Left ventricle myocardium superior (tissue), 1 donor: Measurements from ENCODE around the gene RBM42. TPM values are rescaled to one million over a fixed set of nuclear protein-coding genes. Genes with fewer than 3 reads are reported as not detected.
A peak's percentile ranks its signal among the peaks of the same experiment; 100 is the strongest.
"Not testable (repeated sequence)": the region's sequence is repeated elsewhere in the genome, so short reads cannot be mapped to it uniquely, and the experiment has no call there.

Experiments used
- ATAC-seq: fragments of 200-7000 bp; cut with Tn5 transposase; one replicate; pipeline ENCODE4 v1.9.1; 2020; ENCODE audit warnings: mild to moderate bottlenecking, moderate library complexity
- DNase-seq: peaks from one replicate; pipeline ENCODE4 v3.0.0-alpha.2; 2020
- intact Hi-C: fragments of 100-400 bp; cut with micrococcal nuclease; formaldehyde crosslinking; loops from one replicate; pipeline ENCODE4 v1.11.0; 2022
- total RNA-seq: library from RNA; stranded (reverse); fragmentation: NEBNext Ultra II Directional; extraction: Animal tissue kit (Norgen Biotek cat#: 25700); gene quantifications from one replicate; pipeline ENCODE4 v1.2.1, GENCODE V29; 2021
- donor health status: DM: no; HTN: yes; CAD: no; lungs with severe emphysema.

RBM42 gene
- total RNA-seq, 1 donor from 2014 or later = 51.0 TPM

DNA sequence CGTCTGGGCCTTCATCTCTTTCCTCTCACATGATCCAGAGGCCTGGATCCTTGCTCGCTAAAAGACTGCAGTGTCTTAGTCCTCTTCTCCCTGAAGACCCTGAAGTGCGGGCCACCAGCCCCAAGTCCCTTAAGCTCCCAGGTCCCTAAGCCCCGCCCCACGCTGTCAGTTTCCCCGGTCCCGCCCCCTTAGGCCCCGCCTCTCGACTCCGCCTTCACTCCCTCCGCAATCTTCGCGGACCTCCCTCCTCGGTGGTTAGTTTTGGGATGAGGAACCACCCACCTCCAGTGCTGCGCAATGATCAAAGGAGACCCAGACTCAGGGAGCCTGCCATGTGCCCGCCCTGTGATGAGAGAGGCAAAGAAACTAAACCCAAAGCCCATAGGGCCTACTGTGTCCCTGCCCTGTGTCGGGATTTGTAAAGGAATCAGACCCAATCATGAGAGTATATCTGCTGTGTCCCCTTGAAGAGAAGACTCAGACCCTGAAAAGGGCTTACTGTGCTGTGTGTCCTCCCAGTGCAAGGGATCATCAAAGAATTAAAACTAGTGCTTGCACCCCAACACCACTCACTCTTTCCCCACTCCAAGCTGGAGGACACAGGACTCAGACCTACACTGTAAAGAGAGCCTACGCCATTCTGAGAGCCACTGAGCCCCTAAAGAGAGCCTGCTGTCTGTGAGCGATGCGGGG, 16.3 kb downstream of the RBM42 start:
- peak; percentile 54 for ATAC-seq
- peak; percentile 92 for DNase-seq
- intact Hi-C loops = no loop called here

DNA sequence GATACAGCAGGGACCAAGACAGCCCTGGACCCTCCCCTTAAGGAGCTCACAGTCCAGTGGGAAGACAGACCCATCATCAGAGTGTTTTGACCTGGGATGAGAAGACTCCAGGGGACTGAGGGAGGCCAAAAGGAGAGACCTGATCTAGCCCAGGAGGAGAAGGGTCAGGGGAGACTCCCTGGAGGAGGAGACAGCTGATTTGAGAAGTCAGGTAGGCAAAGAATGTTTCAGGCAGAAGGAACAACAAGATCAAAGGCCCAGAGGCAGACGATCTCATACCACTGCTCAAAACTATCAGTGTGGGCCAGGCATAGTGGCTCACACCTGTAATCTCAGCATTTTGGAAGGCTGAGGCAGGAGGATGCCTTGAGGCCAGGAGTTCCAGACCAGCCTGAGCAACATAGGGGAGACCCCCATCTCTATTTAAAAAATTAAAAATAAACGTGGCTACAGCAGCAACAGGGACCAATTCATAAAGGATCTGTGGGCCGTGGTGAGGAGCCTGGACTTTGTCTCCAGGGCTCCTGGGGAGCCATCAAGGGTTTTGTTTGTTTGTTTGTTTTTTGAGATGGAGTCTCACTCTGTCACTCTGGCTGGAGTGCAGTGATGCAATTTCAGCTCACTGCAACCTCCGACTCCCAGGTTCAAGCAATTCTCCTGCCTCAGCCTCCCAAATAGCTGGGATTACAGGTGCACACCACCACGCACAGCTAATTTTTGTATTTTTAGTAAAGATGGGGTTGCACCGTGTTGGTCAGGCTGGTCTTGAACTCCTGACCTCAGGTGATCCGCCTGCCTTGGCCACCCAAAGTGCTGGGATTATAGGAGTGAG, 17.1 kb downstream of the RBM42 start:
- ATAC-seq = no peak
- intact Hi-C loops = no loop called here
- no peak for DNase-seq

DNA sequence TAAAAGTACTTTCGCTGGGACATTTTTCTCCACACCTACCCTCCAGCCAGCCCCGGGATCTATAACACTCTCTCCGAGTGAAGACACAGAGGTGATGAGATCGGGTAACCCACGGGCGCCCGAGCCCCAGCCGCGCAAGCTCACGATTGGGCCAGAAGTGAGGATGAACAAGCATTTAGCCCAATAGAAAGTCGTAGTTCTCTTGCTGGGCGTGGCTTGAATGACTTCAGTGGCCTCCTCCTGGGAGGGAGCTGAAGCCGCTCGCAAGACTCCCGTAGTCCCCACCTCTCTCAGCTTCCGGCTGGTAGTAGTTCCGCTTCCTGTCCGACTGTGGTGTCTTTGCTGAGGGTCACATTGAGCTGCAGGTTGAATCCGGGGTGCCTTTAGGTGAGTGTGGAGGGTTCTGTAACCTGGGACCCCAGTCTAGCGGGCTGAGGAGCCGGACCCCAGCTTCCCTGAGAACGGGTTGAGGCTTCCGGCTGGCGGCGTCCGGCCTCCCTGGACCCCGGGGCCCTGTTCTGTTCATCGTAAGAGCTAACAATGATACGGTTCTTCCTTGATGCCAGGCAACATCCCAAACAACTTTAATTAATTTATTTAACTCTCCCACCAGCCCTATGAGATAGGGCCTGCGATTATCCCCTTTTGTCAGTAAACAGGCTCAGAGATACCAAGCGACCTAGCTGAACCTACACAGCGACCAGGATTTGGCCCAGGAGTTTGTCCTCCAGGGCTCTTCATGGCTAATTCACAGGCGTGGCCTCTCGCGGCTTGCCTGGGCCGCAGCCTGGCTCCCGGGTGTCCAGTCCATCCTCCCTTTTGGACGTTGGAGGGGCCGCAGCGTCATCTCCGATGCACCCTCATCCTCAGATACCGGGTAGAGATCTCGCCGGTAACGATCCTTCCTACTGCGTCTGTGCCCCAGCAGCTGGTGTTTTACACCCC, 19.5 kb downstream of the RBM42 start, which contains the start of gene COX6B1:
Gene COX6B1 (plus strand): TSS at position 307 of the 945 bp plus-strand sequence. CDS start 2,921 bp downstream, outside the sequence.
- peak; percentile 74 for ATAC-seq
- DNase-seq = peak; percentile 92
- intact Hi-C loops = no loop called here

DNA sequence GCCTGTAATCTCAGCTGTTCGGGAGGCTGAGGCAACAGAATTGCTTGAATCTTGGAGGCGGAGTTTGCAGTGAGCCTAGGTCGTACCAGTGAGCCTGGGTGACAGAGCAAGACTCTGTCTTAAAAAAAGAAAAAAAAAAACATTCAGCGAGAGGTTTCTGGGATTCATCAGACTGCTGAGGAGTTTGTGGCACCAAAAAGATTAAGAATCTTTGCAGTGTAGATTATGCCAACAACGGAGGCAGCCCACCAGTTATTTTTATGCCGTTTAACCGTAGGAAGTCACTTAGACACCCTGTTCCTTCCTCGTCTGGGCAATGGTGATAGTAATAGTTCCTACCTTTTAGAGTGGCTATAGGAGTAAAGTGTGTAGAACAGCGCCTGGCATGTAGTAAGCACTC, 21.7 kb downstream of the RBM42 start:
- no peak for DNase-seq
- intact Hi-C loops = no loop called here
- no peak for ATAC-seq

DNA sequence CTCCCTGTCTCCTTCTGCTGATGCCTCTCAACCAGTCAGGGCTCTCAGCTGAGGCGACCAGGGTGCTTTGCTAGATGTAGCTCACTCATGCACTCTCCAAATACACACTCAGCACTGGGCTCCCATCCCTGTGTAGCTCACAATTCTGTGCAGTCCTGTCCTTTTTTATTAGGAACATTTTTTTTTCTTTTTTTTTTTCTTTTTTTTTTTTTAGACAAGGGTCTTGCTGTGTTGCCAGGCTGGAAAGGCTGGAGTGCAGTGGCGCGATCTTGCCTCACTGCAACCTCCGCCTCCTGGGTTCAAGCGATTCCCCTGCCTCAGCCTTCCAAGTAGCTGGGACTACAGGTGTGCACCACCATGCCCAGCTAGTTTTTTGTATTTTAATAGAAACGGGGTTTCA, 26.0 kb downstream of the RBM42 start:
- DNase-seq, intact Hi-C loops, ATAC-seq: not testable (repeated sequence)

DNA sequence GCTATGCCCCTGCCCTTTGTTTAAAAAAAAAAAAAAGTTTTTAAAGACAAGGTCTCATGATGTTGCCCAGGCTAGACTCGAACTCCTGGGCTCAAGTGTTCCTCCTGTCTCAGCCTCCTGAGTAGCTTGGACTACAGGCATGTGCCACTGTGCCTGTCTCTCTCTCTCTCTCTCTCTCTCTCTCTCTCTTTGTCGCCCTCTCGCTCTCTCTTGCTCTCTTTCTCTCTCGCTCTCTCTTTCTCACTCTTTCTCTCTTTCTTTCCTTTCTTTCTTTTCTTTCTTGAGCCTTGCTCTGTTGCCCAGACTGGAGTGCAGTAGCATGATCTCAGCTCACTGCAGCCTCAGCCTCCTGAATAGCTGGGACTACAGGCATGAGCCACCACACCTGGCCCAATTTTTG, 26.8 kb downstream of the RBM42 start:
- intact Hi-C loops = no loop called here
- ATAC-seq = no peak
- no peak for DNase-seq

DNA sequence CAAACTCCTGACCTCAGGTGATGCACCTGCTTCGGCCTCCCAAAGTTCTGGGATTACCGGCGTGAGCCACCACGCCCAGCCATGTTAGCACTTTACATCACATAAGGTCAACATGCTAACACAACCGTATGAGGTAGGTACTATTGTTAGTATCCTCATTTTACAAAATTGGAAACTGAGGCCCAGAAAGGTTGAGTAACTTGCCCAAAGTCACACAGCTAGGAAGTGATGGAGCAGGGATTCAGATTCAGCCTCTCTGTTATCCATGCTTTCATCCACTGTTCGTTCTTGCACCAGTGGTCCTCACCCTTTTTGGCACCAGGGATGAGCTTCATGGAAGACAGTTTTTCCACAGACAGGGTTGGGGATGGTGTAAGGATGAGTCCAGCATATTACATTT, 27.9 kb downstream of the RBM42 start:
- intact Hi-C loops = no loop called here
- ATAC-seq (no peak), DNase-seq (no peak)

DNA sequence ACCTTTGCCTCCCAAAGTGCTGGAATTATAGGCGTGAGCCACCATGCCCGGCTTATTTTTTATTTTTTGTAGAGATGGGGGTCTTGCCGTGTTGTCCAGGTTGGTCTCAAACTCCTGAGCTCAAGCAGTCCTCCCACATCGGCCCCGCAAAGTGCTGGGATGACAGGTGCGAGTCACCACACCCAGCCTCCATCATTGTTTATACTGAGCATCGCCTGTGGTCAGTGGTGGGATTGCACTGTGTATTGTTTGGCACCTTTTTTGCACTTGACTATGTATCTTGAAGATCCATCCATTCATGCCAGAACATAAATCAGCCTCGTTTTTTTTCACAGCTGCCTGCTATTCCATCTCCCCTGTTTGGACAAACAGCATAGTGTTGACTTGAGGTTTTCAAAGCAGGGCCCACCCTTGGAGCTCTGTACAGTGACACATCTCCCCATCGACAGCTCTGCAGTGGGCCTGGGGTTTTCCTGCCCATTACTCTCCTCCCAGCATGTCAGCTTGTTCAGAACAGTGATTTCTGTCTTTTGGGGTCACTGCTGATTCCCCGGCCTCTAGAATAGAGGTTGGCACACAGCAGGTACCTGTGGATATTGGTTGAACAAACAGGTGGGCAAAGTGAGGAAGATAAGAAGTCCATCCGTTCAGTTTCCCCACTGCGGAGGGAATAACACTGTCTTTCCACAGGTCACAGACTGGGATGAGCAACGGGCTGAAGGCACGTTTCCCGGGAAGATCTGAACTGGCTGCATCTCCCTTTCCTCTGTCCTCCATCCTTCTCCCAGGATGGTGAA, 29.3 kb downstream of the RBM42 start:
- intact Hi-C loops = no loop called here
- DNase-seq (no peak), ATAC-seq (no peak)

DNA sequence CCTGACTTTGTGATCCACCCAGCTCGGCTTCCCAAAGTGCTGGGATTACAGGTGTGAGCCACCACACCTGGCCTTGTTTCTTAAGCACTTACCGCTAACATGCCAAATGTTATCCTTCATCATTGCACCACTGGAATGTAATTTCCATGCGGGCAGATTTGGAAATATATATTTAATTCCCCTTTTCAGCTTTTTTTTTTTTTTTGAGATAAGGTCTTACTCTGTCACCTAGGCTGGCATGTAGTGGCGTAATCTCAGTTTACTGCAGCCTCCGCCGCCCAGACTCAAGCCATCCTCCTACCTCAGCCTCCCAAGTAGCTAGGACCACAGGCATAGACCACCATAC, 33.1 kb downstream of the RBM42 start:
- intact Hi-C loops = no loop called here
- DNase-seq (no peak), ATAC-seq (no peak)

DNA sequence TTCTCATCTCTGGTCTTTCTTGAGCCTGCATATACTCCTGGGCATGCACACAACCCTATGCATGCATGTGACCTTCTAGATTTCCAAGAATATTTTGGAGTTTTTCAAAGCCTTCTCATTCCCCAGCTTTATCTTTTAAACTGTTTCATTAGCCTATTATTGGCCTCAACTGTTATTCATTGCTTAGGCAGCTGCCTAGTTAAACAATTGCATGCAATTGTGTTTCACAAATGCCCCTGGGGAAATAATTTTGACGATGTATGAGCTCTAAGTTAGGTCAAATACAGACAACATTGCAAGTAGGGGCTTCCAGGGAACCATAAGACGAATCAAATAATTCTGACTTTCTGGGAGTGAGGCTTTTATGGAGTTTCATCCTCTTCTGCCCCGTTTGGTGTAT, 35.1 kb downstream of the RBM42 start:
- intact Hi-C loops = no loop called here
- DNase-seq = no peak
- no peak for ATAC-seq

DNA sequence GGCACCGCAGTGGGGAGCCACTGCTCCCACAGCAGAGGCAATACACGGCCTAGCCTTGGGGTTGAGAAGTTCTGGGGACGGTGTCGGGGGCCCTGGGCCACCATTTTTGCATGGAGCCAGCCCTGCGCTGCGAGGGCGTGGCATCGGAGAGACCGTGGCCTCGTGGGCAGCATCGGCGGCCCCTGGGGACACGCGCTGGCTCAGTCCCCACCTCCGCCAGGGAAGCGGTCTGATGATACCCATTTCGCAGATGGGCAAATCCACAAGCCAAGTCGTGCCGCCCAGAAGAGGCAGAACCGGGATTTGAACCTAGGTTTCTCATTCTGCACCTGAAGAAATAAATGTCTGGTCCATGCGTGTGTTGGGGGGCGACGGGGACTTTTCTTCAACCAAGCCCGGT, 36.3 kb downstream of the RBM42 start:
- no peak for DNase-seq
- intact Hi-C loops = no loop called here
- no peak for ATAC-seq

DNA sequence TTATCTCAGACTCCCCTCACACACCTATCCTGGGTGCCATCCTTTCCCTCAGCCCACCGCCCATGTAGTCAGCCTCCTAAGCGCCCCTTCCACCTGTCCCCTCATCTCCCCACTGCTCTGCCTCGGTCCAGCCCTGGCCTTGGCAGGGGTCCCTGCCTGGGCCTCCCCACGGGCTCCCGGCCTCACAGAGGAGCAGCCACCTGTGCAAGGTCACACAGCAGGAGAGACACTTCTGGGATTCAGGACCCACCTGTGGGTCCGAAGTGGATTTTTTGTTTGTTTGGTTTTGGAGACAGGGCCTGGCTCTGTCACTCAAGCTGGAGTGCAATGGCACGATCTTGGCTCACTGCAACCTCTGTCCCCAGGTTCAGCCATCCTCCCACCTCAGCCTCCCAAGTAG, 36.8 kb downstream of the RBM42 start:
- ATAC-seq (no peak), DNase-seq (no peak)
- intact Hi-C loops = no loop called here

DNA sequence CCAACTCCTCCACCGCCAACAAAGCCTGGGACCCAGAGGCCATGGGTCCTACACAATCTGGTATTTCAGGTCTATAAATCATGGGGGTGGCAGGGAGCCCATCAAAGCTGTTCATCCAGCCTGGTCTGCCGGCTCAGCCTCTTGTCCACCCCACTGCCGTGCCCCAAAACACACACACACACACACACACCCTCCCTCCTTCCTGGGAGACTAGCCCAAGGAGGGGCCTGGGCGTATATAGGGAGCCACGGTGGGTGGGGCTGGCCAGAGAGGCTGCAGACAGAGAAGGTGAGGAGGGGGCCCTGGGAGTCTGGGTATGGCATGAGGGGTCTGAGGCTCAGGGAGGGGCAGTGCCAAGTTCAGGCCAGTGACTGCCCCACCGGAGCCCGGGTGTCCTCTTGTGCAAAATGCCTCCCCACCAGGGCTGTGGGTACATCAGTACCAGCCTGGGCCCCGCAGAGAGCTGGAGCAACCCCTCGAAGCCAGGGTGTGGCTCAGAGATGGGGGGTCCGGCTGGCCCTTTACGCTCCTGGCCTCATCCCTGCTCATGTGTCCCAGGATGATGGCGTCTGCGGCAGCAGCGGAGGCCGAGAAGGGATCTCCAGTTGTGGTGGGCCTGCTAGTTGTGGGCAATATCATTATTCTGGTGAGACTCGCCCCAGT, 37.5 kb downstream of the RBM42 start, which contains the start of gene UPK1A:
Gene UPK1A (plus strand): TSS at position 267 of the 663 bp plus-strand sequence. CDS start 296 bp downstream, at position 563.
- intact Hi-C loops = no loop called here
- no peak for DNase-seq
- peak; percentile 26 for ATAC-seq

DNA sequence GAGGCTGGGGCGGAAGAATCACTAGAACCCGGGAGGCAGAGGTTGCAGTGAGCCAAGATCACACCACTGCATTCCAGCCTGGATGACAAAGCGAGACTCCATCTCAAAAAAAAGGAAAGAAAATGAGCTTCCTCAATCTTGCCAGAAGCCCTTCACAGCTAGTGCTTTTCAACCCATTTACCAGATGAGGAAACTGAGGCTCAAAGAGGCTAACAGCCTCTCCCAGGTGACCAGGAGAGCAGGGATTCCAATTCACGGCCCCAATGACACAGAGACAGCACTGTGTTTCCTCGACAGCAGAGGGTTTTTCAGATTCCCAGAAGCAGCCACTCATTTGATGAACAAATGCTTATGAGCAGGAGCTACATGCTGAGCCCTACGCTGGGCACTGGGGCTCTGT, 40.7 kb downstream of the RBM42 start:
- ATAC-seq = no peak
- intact Hi-C loops = no loop called here

DNA sequence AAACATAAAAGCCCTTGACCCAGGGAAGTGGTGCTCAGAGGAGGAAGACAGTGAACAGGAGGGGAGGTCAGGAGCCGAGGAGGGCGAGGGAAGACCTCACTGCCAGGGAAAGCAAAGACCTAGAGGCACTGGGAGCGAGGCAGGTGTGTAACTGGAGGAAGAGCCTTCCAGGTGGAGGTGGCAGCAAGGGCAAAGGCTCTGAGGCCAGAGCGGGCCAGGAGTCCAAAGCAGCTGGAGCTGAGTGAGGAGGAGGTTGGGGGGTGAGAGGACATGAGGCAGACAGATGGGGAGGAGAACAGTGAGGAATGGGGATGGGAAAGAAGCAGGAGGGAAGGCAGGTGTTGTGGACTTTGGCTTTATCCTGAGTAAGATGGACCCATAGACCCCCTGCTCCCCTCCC, 41.1 kb downstream of the RBM42 start:
- ATAC-seq (no peak), DNase-seq (no peak)
- intact Hi-C loops = no loop called here

More for the DNA sequence above, 40.7 kb downstream of the RBM42 start:
- no peak for DNase-seq

DNA sequence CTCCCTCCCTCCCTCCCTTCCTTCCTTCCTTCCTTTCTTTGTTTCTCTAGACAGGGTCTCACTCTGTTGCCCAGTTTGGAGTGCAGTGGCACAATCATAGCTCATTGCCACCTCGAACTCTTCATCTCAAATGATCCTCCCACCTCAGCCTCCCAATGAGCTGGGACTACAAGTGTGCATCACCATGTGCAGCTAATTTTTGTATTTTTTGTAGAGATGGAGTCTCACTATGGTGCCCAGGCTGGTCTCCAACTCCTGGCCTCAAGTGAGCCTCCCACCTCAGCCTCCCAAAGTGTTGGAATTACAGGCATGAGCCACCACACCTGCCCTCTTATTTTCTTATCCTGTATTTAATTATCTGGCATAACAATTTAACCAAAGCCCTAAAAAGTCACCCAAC, 41.9 kb downstream of the RBM42 start:
- ATAC-seq (no peak), DNase-seq (no peak)
- intact Hi-C loops = no loop called here

DNA sequence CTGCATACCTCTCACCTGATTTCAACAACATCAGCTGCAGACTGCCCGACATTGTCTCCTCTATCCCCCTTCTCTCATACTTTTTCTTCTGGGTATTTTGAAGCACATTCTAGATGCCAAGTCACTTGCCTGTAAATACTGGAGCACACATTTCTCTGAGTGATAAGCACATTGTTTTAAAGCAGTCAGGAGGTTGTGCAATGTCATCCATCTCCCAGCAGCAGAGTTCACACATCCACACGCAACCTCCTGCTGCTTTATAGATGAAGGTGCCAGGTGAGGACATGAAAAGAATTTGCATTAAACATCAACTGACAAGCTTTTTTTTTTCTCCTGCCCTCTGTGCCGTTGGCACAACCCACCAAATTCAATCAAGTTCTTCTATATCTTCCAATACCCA, 43.0 kb downstream of the RBM42 start:
- ATAC-seq = no peak
- intact Hi-C loops = no loop called here
- DNase-seq = no peak

DNA sequence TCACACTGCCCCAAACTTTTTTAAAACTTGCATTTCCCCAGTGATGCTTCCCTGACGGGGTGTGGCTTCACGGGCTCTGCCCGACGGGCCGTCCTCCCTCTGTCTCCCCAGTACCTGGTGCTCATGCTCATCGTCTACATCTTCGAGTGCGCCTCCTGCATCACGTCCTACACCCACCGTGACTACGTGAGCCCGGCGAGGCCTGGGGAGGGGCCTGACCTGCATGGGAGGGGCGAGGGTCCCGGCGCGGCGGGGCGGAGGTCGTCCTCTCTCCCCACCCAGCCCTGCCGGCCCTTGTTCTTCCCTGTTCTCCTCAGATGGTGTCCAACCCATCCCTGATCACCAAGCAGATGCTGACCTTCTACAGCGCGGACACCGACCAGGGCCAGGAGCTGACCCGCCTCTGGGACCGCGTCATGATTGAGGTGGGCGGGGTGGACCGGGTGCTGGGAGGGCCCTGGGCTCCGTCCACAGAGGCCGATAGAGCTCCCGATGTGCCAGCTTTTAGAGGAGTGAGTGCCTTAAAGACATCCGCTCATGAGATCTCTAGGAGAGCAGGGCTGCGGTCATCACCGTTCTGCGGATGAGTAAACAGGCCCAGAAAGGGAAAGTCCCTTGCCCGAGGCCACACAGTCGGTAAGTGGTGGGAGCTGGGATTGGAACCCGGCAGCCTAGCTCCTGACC, 44.4 kb downstream of the RBM42 start:
- peak; percentile 65 for ATAC-seq

More for the DNA sequence above, 44.4 kb downstream of the RBM42 start:
- intact Hi-C loops = no loop called here
- peak; percentile 52 for DNase-seq
